HL-60 (cell line): ENCODE results near the gene EEF1A2.

Experiments
- CTCF ChIP-seq: IDR thresholded peaks from one replicate; pipeline ENCODE4 v1.5.1; 2011; ENCODE audit warnings: low read length, control low read depth, inconsistent platforms; ENCODE audit not compliant: insufficient read depth
- POLR2AphosphoS5 ChIP-seq: IDR thresholded peaks from 2 replicates; pipeline ENCODE4 v1.6.1; 2012; ENCODE audit warnings: low read depth
- REST ChIP-seq: IDR thresholded peaks from 2 replicates; pipeline ENCODE4 v1.6.1; 2012; ENCODE audit warnings: low read depth; ENCODE audit not compliant: insufficient replicate concordance

GRCh38 chr20:63494420-63495166 lies 4.3 kb downstream of the EEF1A2 start:
- TF ChIP-seq CTCF: no peak
- TF ChIP-seq POLR2AphosphoS5: no peak
- no peak for TF ChIP-seq REST
